Uterus (tissue), 2 donors: ENCODE data around the gene ADGRG7.

ENCODE experiments used
- CTCF ChIP-seq, 4 experiments: fragments of 200-600 bp in 2 of 4; fragments of 450-650 bp in 2 of 4; sonication (generic) in 2 of 4; IDR thresholded peaks; one replicate each; pipeline ENCODE4 v1.5.1; 2016 to 2019; ENCODE audit warnings: antibody characterized with exemption in 4 of 4, mild to moderate bottlenecking in 2 of 4, moderate library complexity in 1 of 4
- POLR2A ChIP-seq, 2 donors: fragments of 450-650 bp; IDR thresholded peaks; one replicate each; pipeline ENCODE4 v1.6.1; 2016; ENCODE audit warnings: antibody characterized with exemption in 2 of 2, mild to moderate bottlenecking in 1 of 2, moderate library complexity in 1 of 2

- TF ChIP-seq CTCF (IDR thresholded peaks at IDR 0.05) (no peak), POLR2A (IDR thresholded peaks at IDR 0.05) (no peak)
These were observed 27.8 kb downstream of the ADGRG7 start for GRCh38 chr3:100637197-100637631.
